ENCODE results near the gene PANX2.

PANX2 gene

GRCh38 chr22:50175921-50176849 lies 5.7 kb downstream of the PANX2 start:
- H3K4me1 ChIP-seq (ENCODE audit: low read depth, poor library complexity, severe bottlenecking) = no peaks in the 10 kb centered on the region
- TF ChIP-seq CTCF (conservative IDR thresholded peaks at IDR 0.05; ENCODE audit: low read depth, low read length) = no peak
- no peak overlapping the region for H3K9ac ChIP-seq
- H3K4me2 ChIP-seq = no peak overlapping the region
- no peaks in the 10 kb centered on the region for H4K20me1 ChIP-seq (ENCODE audit: insufficient read depth)
- H3K4me3 ChIP-seq (IDR thresholded peaks at IDR 0.05; ENCODE audit: insufficient read depth, low read depth, low read length) = no peak overlapping the region
- H3K36me3 ChIP-seq (ENCODE audit: insufficient read depth) = no peaks in the 10 kb centered on the region
- no peak overlapping the region for H2AFZ ChIP-seq (ENCODE audit: low read depth)
- no peaks in the 10 kb centered on the region for H3K79me2 ChIP-seq (ENCODE audit: insufficient read depth, low read depth)
- H3K27me3 ChIP-seq (ENCODE audit: insufficient read depth, low read depth) = no peaks in the 10 kb centered on the region
- H3K27ac ChIP-seq = no peak overlapping the region

GRCh38 chr22:50176850-50177536 lies 6.5 kb downstream of the PANX2 start:
- H3K27ac ChIP-seq = no peak overlapping the region
- no peak overlapping the region for H3K9ac ChIP-seq
- no peaks in the 10 kb centered on the region for H3K27me3 ChIP-seq (ENCODE audit: insufficient read depth, low read depth)
- H3K79me2 ChIP-seq (ENCODE audit: insufficient read depth, low read depth) = no peaks in the 10 kb centered on the region
- H3K4me3 ChIP-seq (IDR thresholded peaks at IDR 0.05; ENCODE audit: insufficient read depth, low read depth, low read length) = no peak overlapping the region
- H4K20me1 ChIP-seq (ENCODE audit: insufficient read depth) = no peaks in the 10 kb centered on the region
- H3K4me2 ChIP-seq = no peak overlapping the region
- H3K36me3 ChIP-seq (ENCODE audit: insufficient read depth) = no peaks in the 10 kb centered on the region
- H3K4me1 ChIP-seq (ENCODE audit: low read depth, poor library complexity, severe bottlenecking) = no peaks in the 10 kb centered on the region
- TF ChIP-seq CTCF (conservative IDR thresholded peaks at IDR 0.05; ENCODE audit: low read depth, low read length) = no peak
- no peak overlapping the region for H2AFZ ChIP-seq (ENCODE audit: low read depth)

- H3K27ac ChIP-seq = no peak overlapping the region
- H3K27me3 ChIP-seq (ENCODE audit: insufficient read depth, low read depth) = no peaks in the 10 kb centered on the region
- no peak overlapping the region for H3K9ac ChIP-seq
- H3K4me3 ChIP-seq (IDR thresholded peaks at IDR 0.05; ENCODE audit: insufficient read depth, low read depth, low read length) = no peak overlapping the region
- H2AFZ ChIP-seq (ENCODE audit: low read depth) = no peak overlapping the region
- H3K4me2 ChIP-seq = no peak overlapping the region
- no peaks in the 10 kb centered on the region for H3K36me3 ChIP-seq (ENCODE audit: insufficient read depth)
- H3K4me1 ChIP-seq (ENCODE audit: low read depth, poor library complexity, severe bottlenecking) = no peaks in the 10 kb centered on the region
- TF ChIP-seq CTCF (conservative IDR thresholded peaks at IDR 0.05; ENCODE audit: low read depth, low read length) = no peak
- no peaks in the 10 kb centered on the region for H4K20me1 ChIP-seq (ENCODE audit: insufficient read depth)
- H3K79me2 ChIP-seq (ENCODE audit: insufficient read depth, low read depth) = no peaks in the 10 kb centered on the region
Measured at GRCh38 chr22:50177537-50178470, 7.3 kb downstream of the PANX2 start.

GRCh38 chr22:50178471-50178864 lies 7.9 kb downstream of the PANX2 start:
- Histone ChIP-seq H3K79me2 (ENCODE audit: insufficient read depth, low read depth) (no peaks in the 10 kb centered on the region), H3K4me3 (IDR thresholded peaks at IDR 0.05; ENCODE audit: insufficient read depth, low read depth, low read length) (no peak overlapping the region)

More at GRCh38 chr22:50178471-50178864, 7.9 kb downstream of the PANX2 start:
- no peak for TF ChIP-seq CTCF (conservative IDR thresholded peaks at IDR 0.05; ENCODE audit: low read depth, low read length)
- Histone ChIP-seq H2AFZ (ENCODE audit: low read depth) (no peak overlapping the region), H3K36me3 (ENCODE audit: insufficient read depth) (no peaks in the 10 kb centered on the region), H4K20me1 (ENCODE audit: insufficient read depth) (no peaks in the 10 kb centered on the region), H3K27ac (no peak overlapping the region), H3K27me3 (ENCODE audit: insufficient read depth, low read depth) (no peaks in the 10 kb centered on the region), H3K9ac (no peak overlapping the region), H3K4me1 (ENCODE audit: low read depth, poor library complexity, severe bottlenecking) (no peaks in the 10 kb centered on the region), H3K4me2 (no peak overlapping the region)

All from KMS-11 (cell line).